HepG2 (cell line): ENCODE measurements around the gene RAC2. TPM values are rescaled to one million over a fixed set of nuclear protein-coding genes. Genes with fewer than 3 reads are reported as not detected.

Experiments
- CHD4 ChIP-seq: fragments of 200-600 bp; sonication (generic); IDR thresholded peaks from 2 replicates; pipeline ENCODE4 v1.7.0; 2017; ENCODE audit warnings: mild to moderate bottlenecking, low read length, borderline replicate concordance
- DNMT1 ChIP-seq: sonication (generic); formaldehyde crosslinking; IDR thresholded peaks from 2 replicates; pipeline ENCODE4 v1.5.1; 2020; ENCODE audit warnings: mild to moderate bottlenecking, missing genetic modification reagents
- DNMT3B ChIP-seq: conservative IDR thresholded peaks from 2 replicates; pipeline ENCODE4 v1.6.1; 2016; ENCODE audit warnings: missing biosample characterization, control low read depth
- DPF2 ChIP-seq: sonication (generic); formaldehyde crosslinking; IDR thresholded peaks from 2 replicates; pipeline ENCODE4 v1.4.0; 2020; ENCODE audit warnings: mild to moderate bottlenecking, low read depth, missing genetic modification reagents, borderline replicate concordance
- GATAD2A ChIP-seq: IDR thresholded peaks from 2 replicates; pipeline ENCODE4 v1.6.1; 2016
- KDM6A ChIP-seq: IDR thresholded peaks from 2 replicates; pipeline ENCODE4 v1.6.1; 2016; ENCODE audit warnings: low read depth
- LCORL ChIP-seq, 2 experiments: fragments of 450-650 bp in 1 of 2; sonication (generic) in 1 of 2; formaldehyde crosslinking in 1 of 2; IDR thresholded peaks; 2 replicates each; pipeline versions ENCODE4 v1.5.0 to v1.6.1; 2017 to 2020; ENCODE audit warnings: antibody characterized with exemption in 1 of 2, missing genetic modification reagents in 1 of 2
- TP53 ChIP-seq: sonication (generic); formaldehyde crosslinking; conservative IDR thresholded peaks from 2 replicates; pipeline ENCODE4 v1.4.0; 2020; ENCODE audit warnings: missing genetic modification reagents
- ZBTB7B ChIP-seq: sonication (generic); formaldehyde crosslinking; IDR thresholded peaks from 2 replicates; pipeline ENCODE4 v1.4.0; 2020; ENCODE audit warnings: missing genetic modification reagents
- ZFP1 ChIP-seq: IDR thresholded peaks from 2 replicates; pipeline ENCODE4 v1.6.1; 2016
- ZMYM3 ChIP-seq: sonication (generic); formaldehyde crosslinking; IDR thresholded peaks from 2 replicates; pipeline ENCODE4 v1.5.1; 2020; ENCODE audit warnings: mild to moderate bottlenecking, missing genetic modification reagents
- ZNF468 ChIP-seq: sonication (generic); formaldehyde crosslinking; IDR thresholded peaks from 2 replicates; pipeline ENCODE4 v1.8.0; 2022; ENCODE audit warnings: mild to moderate bottlenecking, moderate library complexity, missing genetic modification reagents
- ZNF563 ChIP-seq: sonication (generic); formaldehyde crosslinking; IDR thresholded peaks from 2 replicates; pipeline ENCODE4 v1.8.0; 2022; ENCODE audit warnings: mild to moderate bottlenecking, moderate library complexity, missing genetic modification reagents
- ZNF713 ChIP-seq: sonication (generic); formaldehyde crosslinking; IDR thresholded peaks from 2 replicates; pipeline ENCODE4 v1.4.0; 2020; ENCODE audit warnings: mild to moderate bottlenecking, missing genetic modification reagents
- ZSCAN21 ChIP-seq: sonication (generic); formaldehyde crosslinking; IDR thresholded peaks from 2 replicates; pipeline ENCODE4 v1.8.0; 2022; ENCODE audit warnings: mild to moderate bottlenecking, missing genetic modification reagents, moderate library complexity, borderline replicate concordance
- polyA plus RNA-seq, 8 experiments: library from polyadenylated mRNA; depleted of rRNA in 3 of 8; stranded (reverse) in 7 of 8; unstranded in 1 of 8; fragments of >200 nt; fragmentation: Illumina TruSeq in 4 of 8; extraction: Trizol in 4 of 8; gene quantifications; 2 replicates each; pipeline versions ENCODE4 v1.2.1 to v1.2.3, GENCODE V29; 2011 to 2016; ENCODE audit warnings: low read depth in 4 of 8, missing spikeins in 1 of 8, mixed read lengths in 1 of 8; ENCODE audit not compliant: insufficient read depth in 1 of 8
- total RNA-seq, 5 experiments: library from RNA; depleted of rRNA; stranded (reverse); fragments of >200 nt; fragmentation: Illumina TruSeq; extraction: Trizol; gene quantifications; 2 replicates each; pipeline ENCODE4 v1.2.3, GENCODE V29; 2016; ENCODE audit warnings: low read depth in 1 of 5
- TF ChIP-seq, protein P1 (sequence below): sonication (generic); formaldehyde crosslinking; IDR thresholded peaks from 2 replicates; pipeline ENCODE4 v1.5.1; 2020; ENCODE audit warnings: mild to moderate bottlenecking, missing genetic modification reagents, borderline replicate concordance
- TF ChIP-seq, protein P2 (sequence below): sonication (generic); formaldehyde crosslinking; conservative IDR thresholded peaks from 2 replicates; pipeline ENCODE4 v1.4.0; 2020; ENCODE audit warnings: missing genetic modification reagents
- TF ChIP-seq, protein P3 (sequence below): sonication (generic); formaldehyde crosslinking; IDR thresholded peaks from 2 replicates; pipeline ENCODE4 v1.4.0; 2020; ENCODE audit warnings: missing genetic modification reagents, borderline replicate concordance
- TF ChIP-seq, protein P4 (sequence below): sonication (generic); formaldehyde crosslinking; IDR thresholded peaks from 2 replicates; pipeline ENCODE4 v1.5.1; 2020; ENCODE audit warnings: missing genetic modification reagents, mild to moderate bottlenecking, borderline replicate concordance

The RAC2 gene
- total and polyA plus RNA-seq, 2 of the 13 experiments (the other 11 are each of a cell fraction or from before 2014, with no cell fraction given) = 0.73 TPM; not detected in 1

DNA sequence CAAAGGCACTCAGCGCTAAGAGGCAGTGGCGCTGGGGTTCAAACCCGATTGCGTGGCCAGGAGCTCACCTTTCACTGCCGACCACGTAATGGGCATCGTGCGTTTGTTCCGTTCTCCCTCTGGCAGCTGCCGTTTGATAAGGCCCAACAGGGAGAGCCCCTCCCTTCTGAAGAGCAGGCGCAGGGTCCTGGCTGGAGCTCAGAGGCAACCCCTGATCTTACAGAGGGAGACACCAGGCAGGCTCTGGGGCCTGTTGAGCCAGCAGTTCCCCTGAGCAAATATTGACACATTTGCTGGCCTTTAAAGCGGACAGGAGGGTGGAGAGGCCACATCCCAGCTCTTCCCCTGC is 44.3 kb downstream of the RAC2 start (continued):
- TF ChIP-seq, protein P1, sequence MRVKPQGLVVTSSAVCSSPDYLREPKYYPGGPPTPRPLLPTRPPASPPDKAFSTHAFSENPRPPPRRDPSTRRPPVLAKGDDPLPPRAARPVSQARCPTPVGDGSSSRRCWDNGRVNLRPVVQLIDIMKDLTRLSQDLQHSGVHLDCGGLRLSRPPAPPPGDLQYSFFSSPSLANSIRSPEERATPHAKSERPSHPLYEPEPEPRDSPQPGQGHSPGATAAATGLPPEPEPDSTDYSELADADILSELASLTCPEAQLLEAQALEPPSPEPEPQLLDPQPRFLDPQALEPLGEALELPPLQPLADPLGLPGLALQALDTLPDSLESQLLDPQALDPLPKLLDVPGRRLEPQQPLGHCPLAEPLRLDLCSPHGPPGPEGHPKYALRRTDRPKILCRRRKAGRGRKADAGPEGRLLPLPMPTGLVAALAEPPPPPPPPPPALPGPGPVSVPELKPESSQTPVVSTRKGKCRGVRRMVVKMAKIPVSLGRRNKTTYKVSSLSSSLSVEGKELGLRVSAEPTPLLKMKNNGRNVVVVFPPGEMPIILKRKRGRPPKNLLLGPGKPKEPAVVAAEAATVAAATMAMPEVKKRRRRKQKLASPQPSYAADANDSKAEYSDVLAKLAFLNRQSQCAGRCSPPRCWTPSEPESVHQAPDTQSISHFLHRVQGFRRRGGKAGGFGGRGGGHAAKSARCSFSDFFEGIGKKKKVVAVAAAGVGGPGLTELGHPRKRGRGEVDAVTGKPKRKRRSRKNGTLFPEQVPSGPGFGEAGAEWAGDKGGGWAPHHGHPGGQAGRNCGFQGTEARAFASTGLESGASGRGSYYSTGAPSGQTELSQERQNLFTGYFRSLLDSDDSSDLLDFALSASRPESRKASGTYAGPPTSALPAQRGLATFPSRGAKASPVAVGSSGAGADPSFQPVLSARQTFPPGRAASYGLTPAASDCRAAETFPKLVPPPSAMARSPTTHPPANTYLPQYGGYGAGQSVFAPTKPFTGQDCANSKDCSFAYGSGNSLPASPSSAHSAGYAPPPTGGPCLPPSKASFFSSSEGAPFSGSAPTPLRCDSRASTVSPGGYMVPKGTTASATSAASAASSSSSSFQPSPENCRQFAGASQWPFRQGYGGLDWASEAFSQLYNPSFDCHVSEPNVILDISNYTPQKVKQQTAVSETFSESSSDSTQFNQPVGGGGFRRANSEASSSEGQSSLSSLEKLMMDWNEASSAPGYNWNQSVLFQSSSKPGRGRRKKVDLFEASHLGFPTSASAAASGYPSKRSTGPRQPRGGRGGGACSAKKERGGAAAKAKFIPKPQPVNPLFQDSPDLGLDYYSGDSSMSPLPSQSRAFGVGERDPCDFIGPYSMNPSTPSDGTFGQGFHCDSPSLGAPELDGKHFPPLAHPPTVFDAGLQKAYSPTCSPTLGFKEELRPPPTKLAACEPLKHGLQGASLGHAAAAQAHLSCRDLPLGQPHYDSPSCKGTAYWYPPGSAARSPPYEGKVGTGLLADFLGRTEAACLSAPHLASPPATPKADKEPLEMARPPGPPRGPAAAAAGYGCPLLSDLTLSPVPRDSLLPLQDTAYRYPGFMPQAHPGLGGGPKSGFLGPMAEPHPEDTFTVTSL (CRISPR knock-in tag) = no peak
- TF ChIP-seq ZFP1 (CRISPR knock-in tag) (0 out of 2 replicates have a peak, but pooled peaks have one; percentile 7), DPF2 (CRISPR knock-in tag) (no peak), ZBTB7B (peak; percentile 77; the same call in 1 of the 2 replicates), DNMT1 (CRISPR knock-in tag) (no peak), ZMYM3 (CRISPR knock-in tag) (peak; percentile 87; the same call in 1 of the 2 replicates), ZSCAN21 (CRISPR knock-in tag) (0 out of 2 replicates have a peak, but pooled peaks have one; percentile 18), TP53 (CRISPR knock-in tag) (0 out of 2 replicates have a peak, but pooled peaks have one; percentile 14), CHD4 (0 out of 2 replicates have a peak, but pooled peaks have one; percentile 17), LCORL (IDR thresholded peaks at IDR 0.05) (no peak), LCORL (CRISPR knock-in tag; IDR thresholded peaks at IDR 0.05) (peak; percentile 74; the same call in 1 of the 2 replicates), GATAD2A (CRISPR knock-in tag) (peak; percentile 56), KDM6A (CRISPR knock-in tag) (peak; percentile 70), ZNF468 (CRISPR knock-in tag) (no peak), ZNF563 (CRISPR knock-in tag) (no peak), ZNF713 (CRISPR knock-in tag) (no peak), DNMT3B (CRISPR knock-in tag) (0 out of 2 replicates have a peak, but pooled peaks have one; percentile 13)
- TF ChIP-seq, protein P2, sequence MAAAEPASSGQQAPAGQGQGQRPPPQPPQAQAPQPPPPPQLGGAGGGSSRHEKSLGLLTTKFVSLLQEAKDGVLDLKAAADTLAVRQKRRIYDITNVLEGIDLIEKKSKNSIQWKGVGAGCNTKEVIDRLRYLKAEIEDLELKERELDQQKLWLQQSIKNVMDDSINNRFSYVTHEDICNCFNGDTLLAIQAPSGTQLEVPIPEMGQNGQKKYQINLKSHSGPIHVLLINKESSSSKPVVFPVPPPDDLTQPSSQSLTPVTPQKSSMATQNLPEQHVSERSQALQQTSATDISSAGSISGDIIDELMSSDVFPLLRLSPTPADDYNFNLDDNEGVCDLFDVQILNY (CRISPR knock-in tag) = no peak
- TF ChIP-seq, protein P3, sequence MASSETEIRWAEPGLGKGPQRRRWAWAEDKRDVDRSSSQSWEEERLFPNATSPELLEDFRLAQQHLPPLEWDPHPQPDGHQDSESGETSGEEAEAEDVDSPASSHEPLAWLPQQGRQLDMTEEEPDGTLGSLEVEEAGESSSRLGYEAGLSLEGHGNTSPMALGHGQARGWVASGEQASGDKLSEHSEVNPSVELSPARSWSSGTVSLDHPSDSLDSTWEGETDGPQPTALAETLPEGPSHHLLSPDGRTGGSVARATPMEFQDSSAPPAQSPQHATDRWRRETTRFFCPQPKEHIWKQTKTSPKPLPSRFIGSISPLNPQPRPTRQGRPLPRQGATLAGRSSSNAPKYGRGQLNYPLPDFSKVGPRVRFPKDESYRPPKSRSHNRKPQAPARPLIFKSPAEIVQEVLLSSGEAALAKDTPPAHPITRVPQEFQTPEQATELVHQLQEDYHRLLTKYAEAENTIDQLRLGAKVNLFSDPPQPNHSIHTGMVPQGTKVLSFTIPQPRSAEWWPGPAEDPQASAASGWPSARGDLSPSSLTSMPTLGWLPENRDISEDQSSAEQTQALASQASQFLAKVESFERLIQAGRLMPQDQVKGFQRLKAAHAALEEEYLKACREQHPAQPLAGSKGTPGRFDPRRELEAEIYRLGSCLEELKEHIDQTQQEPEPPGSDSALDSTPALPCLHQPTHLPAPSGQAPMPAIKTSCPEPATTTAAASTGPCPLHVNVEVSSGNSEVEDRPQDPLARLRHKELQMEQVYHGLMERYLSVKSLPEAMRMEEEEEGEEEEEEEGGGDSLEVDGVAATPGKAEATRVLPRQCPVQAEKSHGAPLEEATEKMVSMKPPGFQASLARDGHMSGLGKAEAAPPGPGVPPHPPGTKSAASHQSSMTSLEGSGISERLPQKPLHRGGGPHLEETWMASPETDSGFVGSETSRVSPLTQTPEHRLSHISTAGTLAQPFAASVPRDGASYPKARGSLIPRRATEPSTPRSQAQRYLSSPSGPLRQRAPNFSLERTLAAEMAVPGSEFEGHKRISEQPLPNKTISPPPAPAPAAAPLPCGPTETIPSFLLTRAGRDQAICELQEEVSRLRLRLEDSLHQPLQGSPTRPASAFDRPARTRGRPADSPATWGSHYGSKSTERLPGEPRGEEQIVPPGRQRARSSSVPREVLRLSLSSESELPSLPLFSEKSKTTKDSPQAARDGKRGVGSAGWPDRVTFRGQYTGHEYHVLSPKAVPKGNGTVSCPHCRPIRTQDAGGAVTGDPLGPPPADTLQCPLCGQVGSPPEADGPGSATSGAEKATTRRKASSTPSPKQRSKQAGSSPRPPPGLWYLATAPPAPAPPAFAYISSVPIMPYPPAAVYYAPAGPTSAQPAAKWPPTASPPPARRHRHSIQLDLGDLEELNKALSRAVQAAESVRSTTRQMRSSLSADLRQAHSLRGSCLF (CRISPR knock-in tag) = no peak
- TF ChIP-seq, protein P4, sequence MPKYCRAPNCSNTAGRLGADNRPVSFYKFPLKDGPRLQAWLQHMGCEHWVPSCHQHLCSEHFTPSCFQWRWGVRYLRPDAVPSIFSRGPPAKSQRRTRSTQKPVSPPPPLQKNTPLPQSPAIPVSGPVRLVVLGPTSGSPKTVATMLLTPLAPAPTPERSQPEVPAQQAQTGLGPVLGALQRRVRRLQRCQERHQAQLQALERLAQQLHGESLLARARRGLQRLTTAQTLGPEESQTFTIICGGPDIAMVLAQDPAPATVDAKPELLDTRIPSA = no peak
